Mammary epithelial cell (primary cell): Measurements from ENCODE around the gene NEO1.

ENCODE experiments used
- CTCF ChIP-seq, 2 donors: IDR thresholded peaks in 1 of 2; conservative IDR thresholded peaks in 1 of 2; 2 replicates each; pipeline ENCODE4 v1.5.1; 2011 to 2012; ENCODE audit warnings: inconsistent platforms in 2 of 2, low read length in 2 of 2, mild to moderate bottlenecking in 2 of 2, control low read depth in 1 of 2, low read depth in 1 of 2; ENCODE audit not compliant: insufficient read depth in 1 of 2; ENCODE audit errors: extremely low read depth in 1 of 2
- EZH2 ChIP-seq: IDR thresholded peaks from 2 replicates; pipeline ENCODE4 v1.6.1; 2012; ENCODE audit warnings: low read length, inconsistent platforms, borderline replicate concordance

- TF ChIP-seq CTCF (conservative IDR thresholded peaks at IDR 0.05 in 1 of 2, IDR thresholded peaks at IDR 0.05 in 1 of 2; ENCODE audit: extremely low read depth in 1 of 2, insufficient read depth in 1 of 2, low read depth in 1 of 2, low read length in 2 of 2) (no peak), EZH2 (no peak)
Observed at GRCh38 chr15:73330206-73331051, 278.2 kb downstream of the NEO1 start.
